PC-3 (cell line): ENCODE results near the gene GNG11.

ENCODE experiments used
- CTCF ChIP-seq: fragments of 300-600 bp; sonication (generic); conservative IDR thresholded peaks from 2 replicates; pipeline ENCODE4 v1.5.1; 2017; ENCODE audit warnings: antibody characterized with exemption, low read depth, mild to moderate bottlenecking, low read length
- EZH2 ChIP-seq: fragments of 300-600 bp; sonication (generic); IDR thresholded peaks from one replicate; pipeline ENCODE4 v1.6.1; 2017; ENCODE audit warnings: antibody characterized with exemption, mild to moderate bottlenecking, low read length; ENCODE audit not compliant: unreplicated experiment
- EZH2phosphoT487 ChIP-seq: fragments of 300-600 bp; sonication (generic); IDR thresholded peaks from 2 replicates; pipeline ENCODE4 v1.6.1; 2018; ENCODE audit warnings: mild to moderate bottlenecking, antibody characterized with exemption, low read length, borderline replicate concordance

GRCh38 chr7:93943816-93944540 is 22.4 kb downstream of the GNG11 start:
- TF ChIP-seq CTCF (no peak), EZH2 (no peak), EZH2phosphoT487 (no peak)
